ENCODE data around the gene KRT80.
A peak's percentile ranks its signal among the peaks of the same experiment; 100 is the strongest.

Gene KRT80

DNA sequence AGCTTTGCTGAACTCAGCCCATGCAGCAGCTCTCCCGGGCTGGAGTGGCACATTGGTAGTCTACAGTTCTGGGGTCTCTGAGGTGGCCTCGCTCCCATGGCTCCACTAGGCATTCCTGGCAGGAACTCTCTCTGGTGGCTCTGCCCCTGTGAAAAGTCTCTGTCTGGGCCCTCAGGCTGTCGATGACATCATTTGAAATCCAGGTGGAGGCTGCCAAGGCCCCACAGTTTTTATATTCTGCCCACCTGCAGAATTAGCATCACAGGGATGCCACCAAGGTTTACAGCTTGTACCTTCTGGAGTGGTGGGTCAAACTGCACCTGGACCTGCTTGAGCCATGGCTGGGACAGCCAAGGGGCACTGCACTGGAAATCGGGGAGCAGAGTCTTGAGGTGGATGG, 31.6 kb downstream of the KRT80 start:
- Histone ChIP-seq H3K27me3 (ENCODE audit: control insufficient read depth in 1 of 2, insufficient read depth in 2 of 2, low read length in 2 of 2) (no peaks in the 10 kb centered on the region), H3K36me3 (ENCODE audit: control insufficient read depth in 2 of 2, insufficient read depth in 2 of 2, low read length in 2 of 2) (no peaks in the 10 kb centered on the region), H3K9me3 (ENCODE audit: control insufficient read depth in 2 of 2, low read length in 2 of 2) (no peaks in the 10 kb centered on the region), H3K27ac (ENCODE audit: low read length) (no peak overlapping the region), H3K9ac (ENCODE audit: low read length in 2 of 2) (no peak overlapping the region), H3K4me3 (ENCODE audit: low read length in 2 of 2) (no peak overlapping the region), H3K4me1 (ENCODE audit: control insufficient read depth, insufficient read depth, low read length) (peaks cover 10% of the 10 kb centered on the region)

DNA sequence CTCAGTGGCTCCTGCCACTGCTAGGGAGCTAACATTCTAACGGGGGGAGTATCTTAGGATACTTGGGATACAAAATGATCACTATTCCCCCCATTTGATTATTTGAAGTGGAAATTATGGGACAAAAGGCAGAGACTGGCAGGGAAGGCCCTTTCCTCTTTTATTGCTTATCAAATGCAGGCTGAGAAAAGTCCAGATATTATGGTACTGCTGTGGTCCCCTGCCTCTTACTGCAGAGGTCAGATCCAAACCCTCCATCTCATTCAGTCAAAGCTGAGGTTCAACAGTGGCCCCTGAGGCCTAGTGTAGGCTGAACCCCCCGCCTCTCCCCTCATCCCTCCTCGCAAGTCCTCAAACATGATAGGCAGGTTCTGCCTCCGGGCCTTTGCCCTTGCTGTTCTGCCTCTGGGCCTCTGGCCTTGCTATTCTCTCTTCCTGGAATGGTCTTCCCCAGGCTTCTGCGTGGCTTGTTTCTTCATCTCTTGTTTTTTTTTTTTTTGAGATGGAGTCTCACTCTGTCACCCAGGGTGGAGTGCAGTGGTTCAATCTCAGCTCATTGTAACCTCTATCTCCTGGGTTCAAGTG, 34.2 kb downstream of the KRT80 start:
- peaks cover under 1% of the 10 kb centered on the region for H3K4me1 ChIP-seq (ENCODE audit: control insufficient read depth, insufficient read depth, low read length)
- H3K9me3 ChIP-seq (ENCODE audit: control insufficient read depth in 2 of 2, low read length in 2 of 2): no peaks in the 10 kb centered on the region
- H3K36me3 ChIP-seq (ENCODE audit: control insufficient read depth in 2 of 2, insufficient read depth in 2 of 2, low read length in 2 of 2): no peaks in the 10 kb centered on the region
- no peak overlapping the region for H3K9ac ChIP-seq (ENCODE audit: low read length in 2 of 2)
- peaks cover 0 to 6% of the 10 kb centered on the region in 2 donors for H3K27me3 ChIP-seq (ENCODE audit: control insufficient read depth in 1 of 2, insufficient read depth in 2 of 2, low read length in 2 of 2)
- no peak overlapping the region for H3K27ac ChIP-seq (ENCODE audit: low read length)
- H3K4me3 ChIP-seq (ENCODE audit: low read length in 2 of 2): no peak overlapping the region

DNA sequence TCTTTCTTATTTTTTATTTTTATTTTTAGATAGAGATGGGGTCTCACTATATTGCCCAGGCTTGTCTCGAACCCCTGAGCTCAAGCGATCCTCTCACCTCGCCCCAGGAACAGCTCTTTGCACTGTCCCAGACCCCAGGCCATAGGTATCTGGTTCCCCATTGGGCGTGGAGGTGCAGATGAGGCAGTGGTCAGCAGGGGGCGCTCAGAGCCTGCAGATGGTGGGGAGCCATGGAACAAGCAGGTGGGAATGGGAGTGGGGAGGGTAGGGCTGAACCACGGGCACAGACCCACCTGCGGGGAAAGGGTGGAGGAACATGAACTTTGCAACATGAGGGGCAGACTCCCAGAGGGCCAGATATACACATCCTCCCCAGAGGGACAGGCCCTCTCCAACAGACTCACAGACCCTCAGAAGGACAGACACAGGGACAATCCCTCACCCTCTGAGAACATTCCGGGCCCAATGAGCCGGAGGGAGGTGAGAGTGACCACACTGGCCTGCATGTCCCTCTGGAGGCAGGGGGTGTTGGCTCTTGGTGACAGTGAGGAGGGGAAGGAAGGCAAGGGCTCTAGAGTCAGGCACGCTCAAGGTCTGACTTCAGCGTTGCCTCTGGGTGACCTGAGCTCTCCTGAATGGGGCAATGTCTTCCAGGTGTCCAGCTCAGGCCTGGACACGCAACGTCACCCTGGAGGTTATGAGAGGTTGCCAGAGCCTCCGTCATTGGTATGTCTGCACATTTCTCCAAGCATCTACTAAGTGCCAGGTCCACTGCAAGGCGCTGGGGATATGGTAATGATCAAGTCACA, 34.9 kb downstream of the KRT80 start:
- Histone ChIP-seq H3K36me3 (ENCODE audit: control insufficient read depth in 2 of 2, insufficient read depth in 2 of 2, low read length in 2 of 2) (no peaks in the 10 kb centered on the region), H3K4me3 (ENCODE audit: low read length in 2 of 2) (no peak overlapping the region), H3K27me3 (ENCODE audit: control insufficient read depth in 1 of 2, insufficient read depth in 2 of 2, low read length in 2 of 2) (peaks cover 0 to 13% of the 10 kb centered on the region in 2 donors), H3K4me1 (ENCODE audit: control insufficient read depth, insufficient read depth, low read length) (peaks cover 7% of the 10 kb centered on the region), H3K9ac (ENCODE audit: low read length in 2 of 2) (no peak overlapping the region), H3K9me3 (ENCODE audit: control insufficient read depth in 2 of 2, low read length in 2 of 2) (no peaks in the 10 kb centered on the region), H3K27ac (ENCODE audit: low read length) (no peak overlapping the region)

DNA sequence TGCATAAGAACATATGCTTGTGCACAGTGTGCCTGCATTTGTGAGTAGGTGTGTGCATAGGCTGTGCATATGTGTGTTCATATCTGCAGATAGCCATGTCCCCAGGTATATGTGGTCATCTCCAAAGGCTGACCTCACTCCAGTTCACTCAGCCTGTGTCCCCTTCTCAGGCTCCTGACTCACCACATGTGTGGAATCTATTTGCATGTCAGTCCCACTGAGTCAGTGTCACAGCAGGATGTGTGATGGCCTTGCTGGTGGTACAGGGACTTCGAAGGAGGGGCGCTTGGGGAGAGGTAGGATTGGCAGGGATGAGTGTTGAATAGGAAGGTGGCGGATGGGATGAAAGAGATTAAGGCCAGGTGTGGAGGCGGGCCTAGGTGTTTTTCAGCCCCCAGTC, 35.5 kb downstream of the KRT80 start:
- Histone ChIP-seq H3K4me3 (ENCODE audit: low read length in 2 of 2) (no peak overlapping the region), H3K36me3 (ENCODE audit: control insufficient read depth in 2 of 2, insufficient read depth in 2 of 2, low read length in 2 of 2) (no peaks in the 10 kb centered on the region), H3K27me3 (ENCODE audit: control insufficient read depth in 1 of 2, insufficient read depth in 2 of 2, low read length in 2 of 2) (peaks cover 0 to 13% of the 10 kb centered on the region in 2 donors), H3K27ac (ENCODE audit: low read length) (no peak overlapping the region), H3K9me3 (ENCODE audit: control insufficient read depth in 2 of 2, low read length in 2 of 2) (no peaks in the 10 kb centered on the region), H3K4me1 (ENCODE audit: control insufficient read depth, insufficient read depth, low read length) (peaks cover 9% of the 10 kb centered on the region), H3K9ac (ENCODE audit: low read length in 2 of 2) (no peak overlapping the region)

DNA sequence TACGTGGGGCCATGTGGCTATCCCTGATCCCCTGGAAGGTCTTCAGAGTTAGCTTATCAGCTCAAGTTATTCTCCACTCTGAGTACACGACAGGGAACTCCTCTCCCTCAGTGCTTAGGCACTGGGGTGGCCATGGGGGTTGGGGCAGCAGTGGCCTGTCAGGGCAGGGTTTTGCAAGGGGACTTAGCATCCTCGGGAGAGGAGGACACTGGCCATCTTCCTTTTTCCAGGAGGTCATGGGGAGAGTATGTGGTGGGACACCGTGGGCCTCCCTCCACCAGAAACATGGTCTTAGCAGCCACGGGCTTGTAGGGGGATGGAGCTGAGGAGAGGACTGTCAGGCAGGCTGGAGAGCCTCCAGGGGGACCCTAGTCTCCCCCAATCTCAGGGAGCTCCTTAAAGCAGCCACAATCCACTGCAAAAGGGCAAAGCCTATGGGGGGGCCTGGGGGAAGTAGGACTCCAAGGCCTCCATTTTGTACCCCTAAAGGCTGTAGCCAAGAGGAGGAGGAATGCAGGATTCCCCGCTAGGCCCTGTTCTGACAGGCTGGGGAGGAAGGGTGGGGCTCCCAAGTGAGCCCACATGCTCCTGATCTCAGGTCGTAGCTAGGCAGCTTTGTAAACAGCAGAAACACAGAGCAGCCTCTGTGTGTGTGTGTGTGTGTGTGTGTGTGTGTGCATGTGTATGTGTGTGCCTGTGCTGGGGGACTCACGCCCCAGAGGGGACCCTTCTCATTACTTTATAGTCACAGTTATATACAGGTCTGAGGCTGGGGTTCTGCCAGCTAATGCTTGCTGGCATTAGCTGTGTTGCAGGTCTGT, 36.6 kb downstream of the KRT80 start:
- Histone ChIP-seq H3K27ac (ENCODE audit: low read length) (no peak overlapping the region), H3K9ac (ENCODE audit: low read length in 2 of 2) (no peak overlapping the region), H3K9me3 (ENCODE audit: control insufficient read depth in 2 of 2, low read length in 2 of 2) (no peaks in the 10 kb centered on the region), H3K27me3 (ENCODE audit: control insufficient read depth in 1 of 2, insufficient read depth in 2 of 2, low read length in 2 of 2) (peaks cover 0 to 13% of the 10 kb centered on the region in 2 donors), H3K4me1 (ENCODE audit: control insufficient read depth, insufficient read depth, low read length) (peaks cover 9% of the 10 kb centered on the region), H3K4me3 (ENCODE audit: low read length in 2 of 2) (no peak overlapping the region), H3K36me3 (ENCODE audit: control insufficient read depth in 2 of 2, insufficient read depth in 2 of 2, low read length in 2 of 2) (no peaks in the 10 kb centered on the region)

DNA sequence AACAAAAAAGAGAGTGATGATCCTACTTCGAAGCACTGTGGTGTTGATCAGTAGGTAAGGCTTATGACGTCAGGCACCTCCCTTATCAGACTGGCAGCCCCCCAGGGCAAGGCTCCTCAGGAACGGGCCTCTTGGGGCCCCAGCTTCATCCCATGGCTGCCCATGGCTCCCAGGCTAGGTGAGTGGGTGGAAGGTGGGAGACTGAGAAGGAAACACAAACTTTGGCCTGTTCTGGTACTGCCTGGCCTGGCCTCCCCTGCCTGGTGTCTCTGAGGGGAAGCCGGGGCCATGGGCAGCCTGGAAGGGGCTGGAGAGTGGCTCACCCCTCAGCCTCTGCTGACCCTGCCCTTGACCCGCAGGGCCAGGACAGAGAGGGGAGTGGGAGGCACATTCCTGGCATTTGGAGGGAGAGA, 38.9 kb downstream of the KRT80 start:
- no peaks in the 10 kb centered on the region for H3K36me3 ChIP-seq (ENCODE audit: control insufficient read depth in 2 of 2, insufficient read depth in 2 of 2, low read length in 2 of 2)
- H3K9ac ChIP-seq (ENCODE audit: low read length in 2 of 2): no peak overlapping the region
- no peak overlapping the region for H3K27ac ChIP-seq (ENCODE audit: low read length)
- no peaks in the 10 kb centered on the region for H3K9me3 ChIP-seq (ENCODE audit: control insufficient read depth in 2 of 2, low read length in 2 of 2)
- H3K4me1 ChIP-seq (ENCODE audit: control insufficient read depth, insufficient read depth, low read length): peaks cover 17% of the 10 kb centered on the region
- peaks cover 0 to 13% of the 10 kb centered on the region in 2 donors for H3K27me3 ChIP-seq (ENCODE audit: control insufficient read depth in 1 of 2, insufficient read depth in 2 of 2, low read length in 2 of 2)
- no peak overlapping the region for H3K4me3 ChIP-seq (ENCODE audit: low read length in 2 of 2)

DNA sequence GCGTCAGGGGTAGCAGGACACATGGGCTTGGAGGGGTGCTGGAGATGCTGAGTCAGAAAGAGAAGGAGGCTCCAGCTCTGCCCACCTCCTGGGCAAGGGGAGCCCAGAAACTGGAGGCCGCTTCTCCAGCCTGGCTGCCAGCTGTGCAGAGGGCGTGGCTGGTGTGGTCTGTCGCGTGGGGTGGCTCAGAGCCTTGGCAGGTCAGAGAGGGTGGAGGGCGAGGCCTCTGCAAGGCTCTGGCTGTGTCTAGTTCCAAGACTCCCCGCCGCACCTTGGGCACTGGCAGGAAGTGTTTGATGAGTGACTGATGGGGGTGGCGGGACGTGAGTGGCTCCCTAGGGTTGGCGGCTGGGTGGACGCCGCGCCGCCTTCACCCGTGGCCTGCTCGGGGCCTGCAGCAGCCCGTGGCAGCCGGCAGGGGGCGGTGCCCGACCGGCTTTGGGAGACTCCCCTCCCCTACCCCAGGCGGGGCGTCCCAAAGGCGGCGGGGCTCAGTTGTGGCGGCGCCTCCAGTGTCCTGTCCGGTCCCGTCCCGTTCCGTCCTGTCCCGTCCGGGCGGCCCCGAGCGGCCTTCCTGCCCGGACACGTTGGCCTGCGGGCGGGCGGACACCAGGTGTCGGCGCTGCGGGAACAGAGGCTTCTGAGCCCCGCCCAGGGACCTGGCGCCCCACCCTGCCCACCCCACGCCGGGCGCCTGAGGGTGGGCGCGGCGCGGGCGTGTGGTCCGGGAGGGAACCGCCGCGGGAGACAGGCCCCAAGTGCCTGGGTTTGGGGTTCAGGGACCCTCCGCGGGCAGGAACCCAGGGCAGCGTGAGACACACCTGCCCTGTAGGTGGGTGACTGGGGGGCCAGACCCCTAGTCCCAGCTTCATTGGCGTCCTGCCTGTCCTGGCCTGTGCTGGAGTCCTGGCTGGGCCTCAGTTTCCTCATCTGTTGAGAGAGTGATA, 39.7 kb downstream of the KRT80 start:
- peaks cover 23% of the 10 kb centered on the region for H3K4me1 ChIP-seq (ENCODE audit: control insufficient read depth, insufficient read depth, low read length)
- H3K4me3 ChIP-seq (ENCODE audit: low read length in 2 of 2): peak overlapping the region in 1 of 2 donors; percentile 44
- H3K27me3 ChIP-seq (ENCODE audit: control insufficient read depth in 1 of 2, insufficient read depth in 2 of 2, low read length in 2 of 2): peaks cover 0 to 13% of the 10 kb centered on the region in 2 donors
- H3K9me3 ChIP-seq (ENCODE audit: control insufficient read depth in 2 of 2, low read length in 2 of 2): no peaks in the 10 kb centered on the region
- no peaks in the 10 kb centered on the region for H3K36me3 ChIP-seq (ENCODE audit: control insufficient read depth in 2 of 2, insufficient read depth in 2 of 2, low read length in 2 of 2)
- no peak overlapping the region for H3K9ac ChIP-seq (ENCODE audit: low read length in 2 of 2)
- H3K27ac ChIP-seq (ENCODE audit: low read length): no peak overlapping the region

DNA sequence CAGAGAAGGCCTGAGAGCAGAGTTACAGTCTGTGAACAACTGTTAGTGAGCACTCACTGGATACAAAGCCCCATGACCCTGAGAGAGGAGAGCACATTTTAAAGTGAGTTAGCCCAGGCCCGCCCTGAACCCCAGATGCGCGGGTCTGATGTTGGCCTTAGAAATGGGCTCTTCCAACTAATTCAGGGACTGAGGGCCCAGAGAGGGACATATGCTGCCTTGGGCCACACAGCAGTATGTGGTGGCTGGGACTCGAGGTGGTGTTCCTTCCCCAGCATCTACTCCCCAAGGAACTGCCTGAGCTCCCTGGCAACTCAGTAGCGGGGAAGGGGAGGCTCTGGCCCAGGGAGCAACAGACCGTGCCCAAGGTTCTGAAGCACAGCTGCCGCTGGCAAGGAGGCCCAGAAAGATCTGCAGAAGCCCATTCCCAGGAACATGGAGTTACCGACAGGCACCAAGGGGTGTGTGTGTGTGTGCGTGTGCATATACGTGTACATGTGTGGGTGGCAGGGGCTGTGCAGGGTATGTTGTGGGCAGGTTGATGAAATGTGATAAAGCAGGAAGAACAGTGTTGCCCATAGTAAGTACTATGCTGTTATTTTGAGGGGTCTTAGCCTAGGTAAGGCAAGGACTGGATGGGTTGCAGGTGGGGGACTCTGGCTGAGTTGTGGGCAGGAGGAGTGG, 40.5 kb downstream of the KRT80 start:
- Histone ChIP-seq H3K4me1 (ENCODE audit: control insufficient read depth, insufficient read depth, low read length) (peaks cover 29% of the 10 kb centered on the region), H3K9ac (ENCODE audit: low read length in 2 of 2) (no peak overlapping the region)

DNA sequence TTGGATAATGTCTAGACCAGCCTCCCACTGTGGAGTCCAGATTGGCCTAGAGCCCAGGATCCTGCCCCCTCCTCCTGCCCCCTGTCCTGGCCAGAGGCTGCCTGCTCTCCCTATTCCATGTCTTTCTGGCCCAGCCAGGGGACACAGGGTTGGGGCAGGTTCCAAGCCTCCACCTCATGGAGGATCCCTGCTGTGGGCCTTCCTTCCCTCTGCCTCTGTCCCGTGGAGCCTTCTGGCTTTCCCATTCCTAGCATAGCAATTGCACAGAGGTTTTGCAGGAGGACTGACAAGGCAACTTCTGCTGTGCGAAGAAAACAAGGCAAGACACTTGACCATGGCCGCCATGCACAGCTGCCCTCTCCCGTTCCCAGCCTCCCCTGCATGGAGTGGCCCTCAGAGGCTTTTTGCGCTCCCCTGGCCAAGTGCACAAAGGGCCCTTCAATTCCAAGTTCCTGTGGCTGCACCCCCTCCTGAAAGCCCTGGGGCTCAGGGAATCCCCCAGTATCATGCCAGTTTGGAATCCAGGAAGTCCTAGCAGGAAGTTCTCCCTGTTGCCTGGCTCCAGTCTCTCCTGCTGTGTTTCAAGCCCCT, 42.1 kb downstream of the KRT80 start:
- Histone ChIP-seq H3K9me3 (ENCODE audit: control insufficient read depth in 2 of 2, low read length in 2 of 2) (no peaks in the 10 kb centered on the region), H3K9ac (ENCODE audit: low read length in 2 of 2) (no peak overlapping the region), H3K27ac (ENCODE audit: low read length) (no peak overlapping the region), H3K27me3 (ENCODE audit: control insufficient read depth in 1 of 2, insufficient read depth in 2 of 2, low read length in 2 of 2) (peaks cover 0 to 13% of the 10 kb centered on the region in 2 donors), H3K4me1 (ENCODE audit: control insufficient read depth, insufficient read depth, low read length) (peaks cover 29% of the 10 kb centered on the region), H3K36me3 (ENCODE audit: control insufficient read depth in 2 of 2, insufficient read depth in 2 of 2, low read length in 2 of 2) (no peaks in the 10 kb centered on the region), H3K4me3 (ENCODE audit: low read length in 2 of 2) (no peak overlapping the region)

More for the DNA sequence above, 40.5 kb downstream of the KRT80 start:
- peaks cover 0 to 13% of the 10 kb centered on the region in 2 donors for H3K27me3 ChIP-seq (ENCODE audit: control insufficient read depth in 1 of 2, insufficient read depth in 2 of 2, low read length in 2 of 2)
- no peak overlapping the region for H3K4me3 ChIP-seq (ENCODE audit: low read length in 2 of 2)
- H3K9me3 ChIP-seq (ENCODE audit: control insufficient read depth in 2 of 2, low read length in 2 of 2): no peaks in the 10 kb centered on the region
- no peaks in the 10 kb centered on the region for H3K36me3 ChIP-seq (ENCODE audit: control insufficient read depth in 2 of 2, insufficient read depth in 2 of 2, low read length in 2 of 2)
- no peak overlapping the region for H3K27ac ChIP-seq (ENCODE audit: low read length)

Measured in stomach smooth muscle (tissue), 2 donors.